OCI-LY7 (cell line): ENCODE data around the gene COL17A1.

Source experiments
- CTCF ChIP-seq: fragments of 200-600 bp; sonication (generic); conservative IDR thresholded peaks from 2 replicates; pipeline ENCODE4 v1.5.1; 2014; ENCODE audit warnings: mild to moderate bottlenecking, antibody characterized with exemption, low read length, moderate library complexity, mixed read lengths
- EZH2phosphoT487 ChIP-seq: fragments of 200-600 bp; sonication (generic); IDR thresholded peaks from 2 replicates; pipeline ENCODE4 v1.6.1; 2018; ENCODE audit warnings: low read depth, borderline replicate concordance, mild to moderate bottlenecking, mixed run types, antibody characterized with exemption, low read length, moderate library complexity, mixed read lengths

GRCh38 chr10:104100795-104101194, 15.1 kb upstream of the COL17A1 start:
- no peak for TF ChIP-seq CTCF
- TF ChIP-seq EZH2phosphoT487 = no peak
